GM12878 (cell line): ENCODE measurements around the gene ANP32A. TPM values are rescaled to one million over a fixed set of nuclear protein-coding genes. Genes with fewer than 3 reads are reported as not detected.

Experiments
- ATAC-seq: fragments of 200-7000 bp; cut with Tn5 transposase; 3 replicates; pipeline ENCODE4 v1.9.1; 2020; ENCODE audit warnings: mild to moderate bottlenecking, moderate library complexity
- BruUV-seq: library from RNA; stranded (reverse); fragments of 400-500 nt; replicated peaks from 2 replicates; lab custom pipeline; 2021; lab: Mats Ljungman, UMichigan
- CTCF ChIA-PET: fragments of 300-600 bp; sonication (Branson Sonifier 250); formaldehyde crosslinking; extraction: SDS; loops from one replicate; lab custom pipeline; 2021; ENCODE audit warnings: inconsistent platforms; lab: Yijun Ruan, JAX
- POLR2A ChIA-PET: fragments of 350-600 bp; formaldehyde crosslinking; extraction: SDS; loops from one replicate; lab custom pipeline; 2021; ENCODE audit warnings: inconsistent platforms; lab: Charles Lee
- RAD21 ChIA-PET: fragments of 300-600 bp; sonication (Branson Sonifier 250); formaldehyde crosslinking; loops from one replicate; lab custom pipeline; 2023; ENCODE audit warnings: antibody characterized with exemption; ENCODE audit not compliant: unreplicated experiment; lab: Charles Lee
- SMC1A ChIA-PET: fragments of 300-600 bp; sonication (Branson Sonifier 250); formaldehyde crosslinking; loops from one replicate; lab custom pipeline; 2023; ENCODE audit not compliant: unreplicated experiment, uncharacterized antibody; lab: Charles Lee
- DNase-seq: peaks from one replicate; pipeline ENCODE4 v3.0.0-alpha.2; 2011; ENCODE audit warnings: low read depth, low spot score
- FAIRE-seq: peaks from 3 replicates; lab custom pipeline; 2011; peaks lifted over from hg19 to GRCh38; lab: Jason Lieb, UNC
- H2AFZ ChIP-seq: 2 replicates; pipeline ENCODE4 v1.6.0; 2011; ENCODE audit warnings: low read depth, low read length, control low read depth; ENCODE audit not compliant: control insufficient read depth
- H3K27ac ChIP-seq: 2 replicates; pipeline ENCODE4 v1.5.1; 2011; ENCODE audit warnings: control low read depth; ENCODE audit not compliant: control insufficient read depth, insufficient read depth
- H3K27me3 ChIP-seq, 2 experiments: replicated peaks in 1 of 2; 2 replicates each; pipeline versions ENCODE4 v1.6.0 to v1.6.1; 2011; ENCODE audit warnings: low read length in 1 of 2; ENCODE audit not compliant: control insufficient read depth in 2 of 2, insufficient read depth in 2 of 2
- H3K36me3 ChIP-seq, 2 experiments: 2 replicates each; pipeline ENCODE4 v1.5.1; 2011; ENCODE audit warnings: low read length in 1 of 2; ENCODE audit not compliant: control insufficient read depth in 2 of 2, insufficient read depth in 2 of 2
- H3K4me1 ChIP-seq: 2 replicates; pipeline ENCODE4 v1.6.1; 2011; ENCODE audit warnings: mild to moderate bottlenecking, low read length, moderate library complexity, mixed read lengths; ENCODE audit not compliant: control insufficient read depth, insufficient read depth
- H3K4me2 ChIP-seq: 2 replicates; pipeline ENCODE4 v1.6.0; 2011; ENCODE audit warnings: control low read depth; ENCODE audit not compliant: control insufficient read depth, insufficient read depth
- H3K4me3 ChIP-seq: fragments of 200-600 bp; sonication (generic); 2 replicates; pipeline ENCODE4 v1.5.1; 2016
- H3K79me2 ChIP-seq: 2 replicates; pipeline ENCODE4 v1.6.0; 2011; ENCODE audit warnings: low read length; ENCODE audit not compliant: control insufficient read depth, insufficient read depth
- H3K9ac ChIP-seq: 2 replicates; pipeline ENCODE4 v1.8.0; 2011; ENCODE audit warnings: low read length, control low read depth, mixed read lengths; ENCODE audit not compliant: control insufficient read depth, insufficient read depth
- H3K9me3 ChIP-seq: replicated peaks from 3 replicates; pipeline ENCODE4 v1.5.1; 2011; ENCODE audit warnings: mild to moderate bottlenecking, low read length; ENCODE audit not compliant: control insufficient read depth, insufficient read depth
- H4K20me1 ChIP-seq: 2 replicates; pipeline ENCODE4 v1.6.0; 2011; ENCODE audit not compliant: control insufficient read depth, insufficient read depth
- ASH2L ChIP-seq: fragments of 300-600, 200-600 bp; sonication (generic); IDR thresholded peaks from 2 replicates; pipeline ENCODE4 v1.6.1; 2017; ENCODE audit warnings: low read depth, mild to moderate bottlenecking, borderline replicate concordance
- BCLAF1 ChIP-seq: fragments of 450-650 bp; IDR thresholded peaks from 2 replicates; pipeline ENCODE4 v1.6.1; 2017; ENCODE audit warnings: antibody characterized with exemption, mild to moderate bottlenecking, moderate library complexity
- CBX5 ChIP-seq: sonication (generic); IDR thresholded peaks from 2 replicates; pipeline ENCODE4 v1.6.1; 2016; ENCODE audit warnings: low read depth, moderate library complexity, mild to moderate bottlenecking, inconsistent platforms
- CREB1 ChIP-seq: IDR thresholded peaks from 2 replicates; pipeline ENCODE4 v1.6.1; 2012; ENCODE audit warnings: low read depth, mild to moderate bottlenecking, inconsistent platforms
- HSF1 ChIP-seq: fragments of 150-350 bp; IDR thresholded peaks from 2 replicates; pipeline ENCODE4 v1.6.1; 2014; ENCODE audit warnings: mild to moderate bottlenecking, low read depth, low read length
- KAT2A ChIP-seq: conservative IDR thresholded peaks from 2 replicates; pipeline ENCODE4 v1.6.1; 2011; ENCODE audit warnings: low read depth, low read length; ENCODE audit not compliant: control insufficient read depth
- MYC ChIP-seq: IDR thresholded peaks from 2 replicates; pipeline ENCODE4 v1.6.1; 2011; ENCODE audit warnings: mild to moderate bottlenecking, low read length, moderate library complexity, inconsistent platforms; ENCODE audit not compliant: insufficient read depth, insufficient replicate concordance, insufficient read length, severe bottlenecking
- NRF1 ChIP-seq: conservative IDR thresholded peaks from 2 replicates; pipeline ENCODE4 v1.6.1; 2011; ENCODE audit warnings: mild to moderate bottlenecking, low read depth, low read length, improper control_type of control experiment
- POLR2A ChIP-seq: IDR thresholded peaks from 2 replicates; pipeline ENCODE4 v1.6.1; 2011; ENCODE audit warnings: low read depth, mild to moderate bottlenecking, low read length
- SMARCA5 ChIP-seq: fragments of 450-650 bp; IDR thresholded peaks from 2 replicates; pipeline ENCODE4 v1.6.1; 2017; ENCODE audit warnings: mild to moderate bottlenecking
- SREBF1 ChIP-seq: IDR thresholded peaks from 2 replicates; pipeline ENCODE4 v1.6.1; 2012; ENCODE audit warnings: mild to moderate bottlenecking, low read length
- ZNF274 ChIP-seq: IDR thresholded peaks from one replicate; pipeline ENCODE4 v1.8.0; 2011; ENCODE audit not compliant: insufficient read length, insufficient read depth
- ZZZ3 ChIP-seq: IDR thresholded peaks from 2 replicates; pipeline ENCODE4 v1.6.1; 2011; ENCODE audit warnings: low read depth; ENCODE audit not compliant: control insufficient read depth, insufficient read length
- WGBS: methylation state at CpG from one replicate; pipeline ENCODE4 v1.1.6; 2016; ENCODE audit warnings: low lambda C conversion rate; ENCODE audit not compliant: insufficient replicate concordance, insufficient coverage; ENCODE audit errors: missing lambda C conversion rate; 5-methylcytosine and 5-hydroxymethylcytosine counted together
- in situ Hi-C: fragments of 300-500 bp; cut with MboI; formaldehyde crosslinking; loops from 9 replicates; pipeline ENCODE4 v1.14.3; 2018; ENCODE audit warnings: mixed read lengths
- intact Hi-C: fragments of 100-400 bp; cut with micrococcal nuclease; formaldehyde crosslinking; loops from one replicate; pipeline ENCODE4 v1.14.2; 2022; ENCODE audit not compliant: unreplicated experiment
- polyA plus RNA-seq, 11 experiments: library from polyadenylated mRNA; depleted of rRNA in 4 of 11; unstranded in 6 of 11; stranded (reverse) in 5 of 11; fragments of >200 nt; fragmentation: Nextera tagmentation in 4 of 11; fragmentation: Illumina TruSeq in 1 of 11; extraction: Ambion mirVana in 4 of 11; extraction: Trizol in 1 of 11; gene quantifications; 1 replicate in 1 of 11; 2 replicates in 10 of 11; pipeline versions ENCODE4 v1.2.1 to v1.2.3, GENCODE V29; 2011 to 2016; ENCODE audit warnings: inconsistent platforms in 2 of 11, missing spikeins in 2 of 11, low read depth in 1 of 11
- total RNA-seq, 4 experiments: library from RNA; depleted of rRNA in 3 of 4; stranded (reverse); fragments of >200 nt in 3 of 4; fragmentation: Illumina TruSeq in 1 of 4; extraction: Trizol in 1 of 4; gene quantifications; 2 replicates each; pipeline versions ENCODE4 v1.2.1 to v1.2.3, GENCODE V29; 2013 to 2021

Gene ANP32A
- total and polyA plus RNA-seq, 10 of the 15 experiments (the other 5 are each of a cell fraction or from before 2014, with no cell fraction given): 29.6 to 666 (median 234) TPM

- no peaks in the 10 kb centered on the region for H3K79me2 ChIP-seq
- in situ Hi-C loops: loop anchor here (5.0 kb wide), 1 partner anchor 146 kb away; no protein-coding TSS in a partner anchor
- ATAC-seq: no peak
- TF ChIP-seq NRF1 (no peak), MYC (no peak), ASH2L (no peak), ZNF274 (no peak), CBX5 (no peak), SREBF1 (no peak), CREB1 (no peak), BCLAF1 (no peak), ZZZ3 (no peak), SMARCA5 (no peak), HSF1 (no peak), POLR2A (no peak), KAT2A (no peak)
- H3K4me1 ChIP-seq: no peaks in the 10 kb centered on the region
- WGBS: 30% methylated on average over 14 of the region's 15 CpGs
- peaks cover 0 to 3% of the 10 kb centered on the region in 2 experiments; a peak in 3 of 4 replicates for H3K27me3 ChIP-seq
- H2AFZ ChIP-seq: no peak overlapping the region
- POLR2A ChIA-PET: no interaction called here
- H3K4me3 ChIP-seq: no peak overlapping the region
- H3K27ac ChIP-seq: no peak overlapping the region
- intact Hi-C loops: loop anchor here (1.0 kb wide), 1 partner anchor 144 kb away; no protein-coding TSS in a partner anchor
- RAD21 ChIA-PET: interaction anchor here (0.8 to 2.1 kb wide), 4 partner anchors 57 to 144 kb away, joined by 3 to 15 read pairs (median 4); no protein-coding TSS in a partner anchor
- no peak for FAIRE-seq
- DNase-seq: no peak
- no peak overlapping the region for H3K4me2 ChIP-seq
- CTCF ChIA-PET: interaction anchor here (1.0 to 3.3 kb wide), 5 partner anchors 9 to 144 kb away, joined by 3 to 17 read pairs (median 4); no protein-coding TSS in a partner anchor
- H3K9ac ChIP-seq: no peak overlapping the region
- no peaks in the 10 kb centered on the region for H3K36me3 ChIP-seq
- BruUV-seq: no TSS peak
- no peaks in the 10 kb centered on the region for H4K20me1 ChIP-seq
- no peaks in the 10 kb centered on the region for H3K9me3 ChIP-seq
- SMC1A ChIA-PET: interaction anchor here (0.6 to 1.8 kb wide), 5 partner anchors 98 to 146 kb away, joined by 3 to 9 read pairs (median 3); no protein-coding TSS in a partner anchor
These were observed 89.5 kb downstream of the ANP32A start for GRCh38 chr15:68730976-68731897.
